IMR-90 (cell line): Measurements from ENCODE around the gene TRIM37. TPM values are rescaled to one million over a fixed set of nuclear protein-coding genes. Genes with fewer than 3 reads are reported as not detected.

Experiments used
- ATAC-seq: fragments of 200-7000 bp; cut with Tn5 transposase; 2 replicates; pipeline ENCODE4 v1.9.1; 2020; ENCODE audit warnings: low read depth, mild to moderate bottlenecking, moderate library complexity
- BruUV-seq: library from RNA; stranded (reverse); fragments of 400-500 nt; replicated peaks from 2 replicates; lab custom pipeline; 2021; lab: Mats Ljungman, UMichigan
- CTCF ChIA-PET: fragments of 300-600 bp; formaldehyde crosslinking; extraction: SDS; loops from one replicate; lab custom pipeline; 2021; ENCODE audit warnings: antibody characterized with exemption; lab: Yijun Ruan, JAX
- POLR2A ChIA-PET: fragments of 300-600 bp; sonication (Branson Sonifier 250); formaldehyde crosslinking; loops from one replicate; lab custom pipeline; 2022; ENCODE audit warnings: antibody characterized with exemption; ENCODE audit not compliant: unreplicated experiment; lab: Charles Lee
- DNase-seq: peaks from one replicate; pipeline ENCODE4 v3.0.0; 2013
- H2AFZ ChIP-seq: replicated peaks from 2 replicates; pipeline ENCODE3; 2013; ENCODE audit warnings: low read length, mild to moderate bottlenecking; ENCODE audit not compliant: poor library complexity
- H2AK5ac ChIP-seq: 2 replicates; pipeline ENCODE4 v1.6.1; 2013; ENCODE audit warnings: low read depth, low read length, inconsistent platforms
- H2AK9ac ChIP-seq: replicated peaks from 2 replicates; pipeline ENCODE3; 2013; ENCODE audit warnings: mild to moderate bottlenecking, low read depth, low read length, moderate library complexity; ENCODE audit not compliant: poor library complexity
- H2BK120ac ChIP-seq: 2 replicates; pipeline ENCODE4 v1.6.1; 2013; ENCODE audit warnings: low read depth, low read length, inconsistent platforms
- H2BK15ac ChIP-seq: 3 replicates; pipeline ENCODE4 v1.6.1; 2013; ENCODE audit warnings: low read depth, low read length, inconsistent platforms
- H2BK20ac ChIP-seq: 2 replicates; pipeline ENCODE4 v1.6.1; 2013; ENCODE audit warnings: low read depth, mild to moderate bottlenecking, inconsistent platforms, low read length, moderate library complexity
- H2BK5ac ChIP-seq: 2 replicates; pipeline ENCODE4 v1.6.1; 2013; ENCODE audit warnings: mild to moderate bottlenecking, low read depth, low read length, inconsistent platforms; ENCODE audit not compliant: poor library complexity, severe bottlenecking
- H3K14ac ChIP-seq: replicated peaks from 2 replicates; pipeline ENCODE4 v1.6.1; 2013; ENCODE audit warnings: low read depth, low read length, inconsistent platforms
- H3K18ac ChIP-seq: 2 replicates; pipeline ENCODE4 v1.6.1; 2013; ENCODE audit warnings: low read depth, low read length, control low read depth
- H3K23ac ChIP-seq: 2 replicates; pipeline ENCODE4 v1.6.1; 2013; ENCODE audit warnings: low read depth, low read length, inconsistent platforms
- H3K27ac ChIP-seq: 2 replicates; pipeline ENCODE4 v1.5.1; 2013; ENCODE audit warnings: mild to moderate bottlenecking, control low read depth, low read length; ENCODE audit not compliant: insufficient read depth
- H3K27me3 ChIP-seq: 2 replicates; pipeline ENCODE4 v1.6.1; 2013; ENCODE audit warnings: low read length; ENCODE audit not compliant: control insufficient read depth, insufficient read depth
- H3K36me3 ChIP-seq: 2 replicates; pipeline ENCODE4 v1.6.1; 2013; ENCODE audit warnings: low read length, mixed read lengths; ENCODE audit not compliant: control insufficient read depth, insufficient read depth
- H3K4ac ChIP-seq: 2 replicates; pipeline ENCODE4 v1.6.1; 2013; ENCODE audit warnings: low read depth, low read length, inconsistent platforms
- H3K4me1 ChIP-seq: 2 replicates; pipeline ENCODE4 v1.6.1; 2013; ENCODE audit warnings: low read length, mixed read lengths; ENCODE audit not compliant: control insufficient read depth, insufficient read depth
- H3K4me2 ChIP-seq: 2 replicates; pipeline ENCODE4 v1.6.1; 2013; ENCODE audit warnings: low read depth, mild to moderate bottlenecking, control low read depth, low read length, moderate library complexity
- H3K4me3 ChIP-seq: 2 replicates; pipeline ENCODE4 v1.5.1; 2013; ENCODE audit warnings: low read depth, mild to moderate bottlenecking, control low read depth, low read length, moderate library complexity; ENCODE audit not compliant: insufficient read depth
- H3K56ac ChIP-seq: 2 replicates; pipeline ENCODE4 v1.6.1; 2013; ENCODE audit warnings: low read length, inconsistent platforms; ENCODE audit not compliant: insufficient read depth; ENCODE audit errors: extremely low read depth
- H3K79me1 ChIP-seq, 2 experiments: 2 replicates each; pipeline ENCODE4 v1.6.1; 2013; ENCODE audit warnings: low read length in 2 of 2, inconsistent platforms in 1 of 2, low read depth in 1 of 2
- H3K9ac ChIP-seq: 2 replicates; pipeline ENCODE4 v1.6.1; 2013; ENCODE audit warnings: low read depth, low read length, control low read depth
- H3K9me1 ChIP-seq: 2 replicates; pipeline ENCODE4 v1.6.1; 2013; ENCODE audit warnings: low read length, inconsistent platforms; ENCODE audit not compliant: insufficient read depth
- H3K9me3 ChIP-seq: 2 replicates; pipeline ENCODE4 v1.6.1; 2013; ENCODE audit warnings: low read length; ENCODE audit not compliant: control insufficient read depth, insufficient read depth
- H4K20me1 ChIP-seq: 2 replicates; pipeline ENCODE4 v1.6.1; 2013; ENCODE audit warnings: low read length, inconsistent platforms; ENCODE audit not compliant: insufficient read depth
- H4K5ac ChIP-seq: 2 replicates; pipeline ENCODE4 v1.6.1; 2013; ENCODE audit warnings: mild to moderate bottlenecking, low read depth, low read length, control low read depth
- H4K8ac ChIP-seq, 2 experiments: 2 replicates each; pipeline ENCODE4 v1.6.1; 2013; ENCODE audit warnings: low read depth in 2 of 2, low read length in 2 of 2, control low read depth in 1 of 2, inconsistent platforms in 1 of 2
- H4K91ac ChIP-seq: 2 replicates; pipeline ENCODE4 v1.6.1; 2013; ENCODE audit warnings: low read depth, low read length, inconsistent platforms; ENCODE audit not compliant: insufficient read depth
- CEBPB ChIP-seq: IDR thresholded peaks from 2 replicates; pipeline ENCODE4 v1.6.1; 2012; ENCODE audit warnings: low read depth, low read length, improper control_type of control experiment
- MXI1 ChIP-seq: IDR thresholded peaks from 2 replicates; pipeline ENCODE4 v1.6.1; 2012; ENCODE audit warnings: low read depth, mild to moderate bottlenecking, low read length, moderate library complexity, borderline replicate concordance
- NFE2L2 ChIP-seq: fragments of 150-350 bp; IDR thresholded peaks from 2 replicates; pipeline ENCODE4 v1.6.1; 2016; ENCODE audit warnings: low read depth, mild to moderate bottlenecking, low read length
- RCOR1 ChIP-seq: IDR thresholded peaks from 2 replicates; pipeline ENCODE4 v1.6.1; 2012; ENCODE audit warnings: mild to moderate bottlenecking, low read length, improper control_type of control experiment; ENCODE audit not compliant: insufficient replicate concordance
- USF2 ChIP-seq: fragments of 150-350 bp; IDR thresholded peaks from 2 replicates; pipeline ENCODE4 v1.6.1; 2017; ENCODE audit warnings: mild to moderate bottlenecking, antibody characterized with exemption, low read length, low read depth
- WGBS, 2 experiments: methylation state at CpG; one replicate each; pipeline versions ENCODE4 v1.1.5 to v1.1.7; 2013; ENCODE audit warnings: missing lambda C conversion rate in 2 of 2; ENCODE audit not compliant: insufficient read length in 1 of 2; ENCODE audit errors: extremely low coverage in 2 of 2; 5-methylcytosine and 5-hydroxymethylcytosine counted together
- dilution Hi-C: fragments of 300-500 bp; cut with HindIII; formaldehyde crosslinking; loops from one replicate; pipeline ENCODE4 v1.14.3; 2018; ENCODE audit warnings: low sequenced_read_pairs; ENCODE audit not compliant: unreplicated experiment
- in situ Hi-C: fragments of 300-500 bp; cut with MboI; formaldehyde crosslinking; loops from 3 replicates; pipeline ENCODE4 v1.14.3; 2019; ENCODE audit warnings: low sequenced_read_pairs, inconsistent platforms, mixed read lengths
- intact Hi-C: fragments of 100-400 bp; cut with micrococcal nuclease; formaldehyde crosslinking; loops from 2 replicates; pipeline ENCODE4 v1.10.0; 2022
- polyA plus RNA-seq, 3 experiments: library from polyadenylated mRNA; depleted of rRNA; stranded (reverse); fragments of >200 nt; gene quantifications; 2 replicates each; pipeline ENCODE4 v1.2.3, GENCODE V29; 2012; ENCODE audit warnings: low replicate concordance in 1 of 3
- total RNA-seq: library from RNA; depleted of rRNA; stranded (reverse); fragments of >200 nt; gene quantifications from 2 replicates; pipeline ENCODE4 v1.2.3, GENCODE V29; 2012

Gene TRIM37
- total and polyA plus RNA-seq, 2 of the 4 experiments (the other 2 are of a cell fraction): 12.1 to 24.9 TPM

GRCh38 chr17:59049798-59050197, 56.9 kb downstream of the TRIM37 start:
- no peak overlapping the region for H2AK9ac ChIP-seq
- no peak overlapping the region for H3K4ac ChIP-seq
- no peak overlapping the region for H2AK5ac ChIP-seq
- no peaks in the 10 kb centered on the region; a peak in 1 of 4 replicates for H3K79me1 ChIP-seq
- TF ChIP-seq MXI1: no peak
- no peak for TF ChIP-seq USF2
- TF ChIP-seq CEBPB: no peak
- no peak for TF ChIP-seq NFE2L2
- TF ChIP-seq RCOR1: no peak
- no peak overlapping the region for H3K9ac ChIP-seq
- ChIA-PET CTCF (no interaction called here), POLR2A (no interaction called here)
- no peak for ATAC-seq
- intact Hi-C loops: loop anchor here (5.0 kb wide), 1 partner anchor 43 kb away; no protein-coding TSS in a partner anchor
- no peaks in the 10 kb centered on the region for H3K9me1 ChIP-seq
- H2BK120ac ChIP-seq: no peak overlapping the region
- no peak overlapping the region for H3K23ac ChIP-seq
- in situ Hi-C loops: no loop called here
- H3K4me3 ChIP-seq: no peak overlapping the region
- WGBS, 2 experiments: 100% methylated on average over 1 of the region's 1 CpG; no CpG with 5 or more reads in 1 of the 2 experiments
- no peak overlapping the region for H4K5ac ChIP-seq
- H3K56ac ChIP-seq: no peak overlapping the region
- H3K14ac ChIP-seq: no peak overlapping the region
- H3K4me1 ChIP-seq: no peaks in the 10 kb centered on the region
- no peak for DNase-seq
- H3K27ac ChIP-seq: no peak overlapping the region
- H3K36me3 ChIP-seq: peaks cover 15% of the 10 kb centered on the region; the same call in 1 of the 2 replicates
- H3K18ac ChIP-seq: no peak overlapping the region
- dilution Hi-C loops: no loop called here
- H4K8ac ChIP-seq: no peak overlapping the region
- H2BK5ac ChIP-seq: no peak overlapping the region
- H3K27me3 ChIP-seq: no peaks in the 10 kb centered on the region
- BruUV-seq: no TSS peak
- H4K91ac ChIP-seq: no peak overlapping the region
- H3K4me2 ChIP-seq: no peak overlapping the region
- H2AFZ ChIP-seq: no peak overlapping the region
- H2BK20ac ChIP-seq: no peak overlapping the region
- no peaks in the 10 kb centered on the region for H4K20me1 ChIP-seq
- H3K9me3 ChIP-seq: no peaks in the 10 kb centered on the region
- no peak overlapping the region for H2BK15ac ChIP-seq
